GM21576 (cell line): ENCODE data around the gene RPUSD4.

Experiments
- ATAC-seq: cut with Tn5 transposase; IDR thresholded peaks from one replicate; pipeline ENCODE4 v1.9.1; 2021; ENCODE audit warnings: mild to moderate bottlenecking, moderate library complexity; ENCODE audit not compliant: unreplicated experiment

Gene RPUSD4

DNA sequence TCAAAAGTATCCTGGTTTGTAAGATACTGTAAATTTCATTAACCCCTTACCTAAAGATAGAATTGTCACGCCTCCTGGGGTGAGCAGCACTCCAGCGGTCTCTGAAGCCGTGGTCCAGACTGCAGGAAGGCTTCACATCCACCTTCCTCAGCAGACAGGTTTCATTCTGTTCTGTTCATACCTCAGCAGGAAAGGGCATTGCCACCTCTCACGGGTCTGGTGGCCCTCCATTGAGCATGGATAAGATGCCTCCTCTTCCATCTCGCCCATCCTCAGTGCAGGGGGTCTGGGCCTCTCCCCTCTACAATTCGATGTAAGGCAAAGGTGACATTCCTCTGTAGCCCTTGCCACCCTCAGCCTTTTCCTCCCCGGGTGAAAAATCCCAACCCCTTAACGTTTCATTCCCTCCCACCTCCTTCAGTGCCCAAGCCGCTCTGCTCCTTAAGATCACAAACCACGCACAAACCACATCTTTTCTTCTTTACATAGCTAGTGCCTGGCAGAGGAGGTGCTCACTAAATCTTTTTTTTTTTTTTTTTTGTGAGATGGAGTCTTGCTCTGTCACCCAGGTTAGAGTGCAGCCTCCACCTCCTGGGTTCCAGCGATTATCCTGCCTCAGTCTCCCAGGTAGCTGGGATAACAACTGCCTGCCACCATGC is 28.5 kb downstream of the RPUSD4 start:
- no peak for ATAC-seq

DNA sequence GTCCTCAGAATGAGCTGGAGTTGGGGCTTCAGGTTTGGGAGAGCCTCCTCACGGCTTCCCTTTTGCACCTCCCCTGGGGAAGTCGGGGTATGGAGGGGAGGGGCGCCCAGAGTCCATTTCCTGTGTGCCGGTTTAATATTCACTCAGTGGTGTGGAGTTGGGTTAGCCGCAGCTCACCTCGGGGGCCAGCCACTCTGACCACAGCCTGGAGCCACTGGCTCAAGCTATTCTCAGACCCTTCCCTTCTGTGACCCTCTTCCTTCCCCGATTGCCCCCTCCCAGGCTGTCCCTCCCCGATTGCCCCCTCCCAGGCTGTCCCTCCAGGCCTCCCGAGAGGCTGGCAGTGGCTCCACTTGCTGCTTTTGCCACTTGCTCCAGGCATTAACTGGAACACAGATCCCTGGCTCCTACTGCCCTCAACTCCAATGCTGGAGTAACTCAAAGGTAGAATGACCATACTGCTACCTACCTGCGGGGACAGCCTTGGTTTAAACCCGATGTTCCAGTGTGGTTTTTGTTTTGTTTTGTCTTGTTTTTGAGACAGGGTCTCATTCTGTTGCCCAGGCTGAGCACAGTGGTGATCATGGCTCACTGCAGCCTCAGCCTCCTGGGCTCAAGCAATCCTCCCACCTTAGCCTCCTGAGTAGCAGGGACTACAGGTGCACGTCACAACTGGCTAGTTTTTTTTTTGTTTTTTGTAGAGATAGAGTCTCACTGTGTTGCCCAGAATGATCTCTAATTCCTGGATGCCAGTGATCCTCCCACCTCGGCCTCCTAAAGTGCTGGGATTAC is 29.3 kb downstream of the RPUSD4 start:
- no peak for ATAC-seq

DNA sequence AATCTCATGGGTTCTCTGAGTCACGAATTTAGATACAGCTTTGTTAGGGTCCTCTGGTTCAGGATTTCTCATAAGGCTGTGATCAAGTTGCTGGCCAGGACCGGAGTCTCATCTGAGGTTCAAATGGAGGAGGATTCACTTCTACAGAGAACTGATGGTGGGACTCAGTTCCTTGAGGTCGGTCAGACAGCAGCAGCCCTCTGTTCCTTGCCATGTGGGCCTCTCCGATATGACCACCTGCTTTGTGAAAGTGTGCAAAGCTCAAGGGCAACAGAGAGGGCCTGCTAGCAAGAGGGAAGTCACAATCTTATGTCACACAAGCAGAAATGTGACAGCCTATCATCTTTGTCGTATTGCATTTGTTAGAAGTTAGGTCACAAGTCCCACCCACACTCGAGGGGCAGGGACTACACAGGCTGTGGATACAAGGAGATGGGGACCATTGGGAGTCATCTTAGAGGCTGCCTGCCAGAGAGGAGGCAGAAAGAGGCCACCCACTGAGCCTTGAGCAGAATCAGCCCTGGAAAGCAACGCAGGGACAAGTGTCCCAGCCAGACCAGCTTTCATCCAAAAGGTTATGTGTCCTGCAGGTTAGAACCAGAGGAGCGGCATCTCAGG is 34.5 kb downstream of the RPUSD4 start:
- no peak for ATAC-seq

- no peak for ATAC-seq
Measured at GRCh38 chr11:126175393-126175792, 36.1 kb downstream of the RPUSD4 start.

DNA sequence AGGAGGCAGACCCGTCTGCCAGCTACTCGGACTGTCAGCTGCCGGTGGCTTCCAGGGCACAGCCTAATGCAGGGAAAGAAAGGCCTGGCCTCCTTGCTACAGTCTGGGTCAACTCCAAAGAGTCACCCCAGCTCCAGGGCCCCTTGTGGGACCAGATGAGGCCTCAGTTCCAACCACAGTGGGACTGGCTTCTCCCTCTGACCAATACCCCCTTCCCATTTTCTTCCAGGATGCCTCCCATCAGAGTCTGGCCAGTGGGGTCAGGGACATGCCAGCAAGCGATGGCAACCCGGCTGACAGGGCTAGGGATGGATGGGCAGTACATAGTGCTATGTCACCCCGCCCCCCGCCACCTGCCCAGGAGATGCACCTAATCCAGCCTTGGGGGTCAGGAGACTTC is 36.6 kb downstream of the RPUSD4 start:
- ATAC-seq = no peak

- ATAC-seq = no peak
Measured at GRCh38 chr11:126173257-126173656, 38.2 kb downstream of the RPUSD4 start.

GRCh38 chr11:126172596-126173038 is 38.8 kb downstream of the RPUSD4 start:
- no peak for ATAC-seq

GRCh38 chr11:126169291-126169690 is 42.2 kb downstream of the RPUSD4 start:
- ATAC-seq = no peak

DNA sequence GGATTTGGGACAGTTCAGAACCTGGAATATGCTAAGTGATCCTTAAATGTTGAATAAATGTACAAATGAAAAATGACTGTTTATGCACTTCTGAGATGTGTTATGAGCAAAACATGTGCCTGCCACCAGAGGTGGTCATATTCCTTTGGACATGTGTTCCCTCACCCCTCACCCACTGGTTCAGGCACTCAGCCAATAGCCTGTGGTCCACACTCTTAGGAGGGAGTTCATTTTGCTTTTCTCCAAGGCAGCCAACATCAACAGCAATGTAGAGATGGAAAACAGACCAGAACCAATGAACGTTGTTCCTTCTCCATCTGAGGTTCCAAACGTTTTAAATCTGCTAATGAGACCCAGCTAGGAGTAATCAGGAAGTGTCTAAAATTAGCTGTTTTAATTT is 44.0 kb downstream of the RPUSD4 start:
- ATAC-seq = no peak

DNA sequence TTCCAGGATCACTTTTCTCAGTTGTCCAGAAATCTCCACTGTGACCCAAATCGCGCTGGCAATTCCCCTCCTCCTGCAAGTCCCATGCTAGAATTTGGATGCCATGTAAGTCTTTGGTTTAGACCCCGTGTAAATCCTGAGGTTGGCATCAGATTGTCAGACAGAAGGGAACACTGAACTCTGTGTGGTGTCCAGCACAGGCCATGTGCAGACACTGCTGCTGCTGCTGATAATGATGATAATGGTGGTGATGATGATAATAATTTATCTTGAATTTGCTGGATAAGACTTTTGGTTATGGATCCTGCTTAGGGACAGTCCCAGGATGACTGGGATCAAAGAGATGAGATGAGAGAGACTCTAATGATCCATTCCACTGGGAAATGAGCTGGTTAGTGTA is 45.0 kb downstream of the RPUSD4 start:
- no peak for ATAC-seq

GRCh38 chr11:126165757-126166156 is 45.7 kb downstream of the RPUSD4 start:
- no peak for ATAC-seq

- ATAC-seq = no peak
Measured at GRCh38 chr11:126165311-126165720, 46.1 kb downstream of the RPUSD4 start.

GRCh38 chr11:126164781-126165180 is 46.7 kb downstream of the RPUSD4 start:
- no peak for ATAC-seq

DNA sequence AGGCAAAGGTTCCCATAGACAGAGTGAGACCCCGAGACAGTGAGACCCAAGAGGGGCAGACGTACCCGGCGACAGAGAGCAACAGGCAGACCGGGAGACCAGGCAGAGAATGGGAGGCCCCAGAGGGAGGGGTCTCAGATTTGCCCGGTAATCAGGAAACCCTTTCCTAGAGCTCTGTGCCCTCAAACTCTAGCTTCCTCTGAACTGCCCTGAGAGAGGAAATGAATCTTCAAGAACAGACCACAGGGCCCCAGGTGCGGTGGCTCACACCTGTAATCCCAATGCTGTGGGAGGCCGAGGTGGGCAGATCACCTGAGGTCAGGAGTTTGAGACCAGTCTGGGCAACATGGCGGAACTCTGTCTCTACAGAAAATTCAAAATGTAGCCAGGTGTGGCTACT is 47.7 kb downstream of the RPUSD4 start:
- ATAC-seq = no peak

DNA sequence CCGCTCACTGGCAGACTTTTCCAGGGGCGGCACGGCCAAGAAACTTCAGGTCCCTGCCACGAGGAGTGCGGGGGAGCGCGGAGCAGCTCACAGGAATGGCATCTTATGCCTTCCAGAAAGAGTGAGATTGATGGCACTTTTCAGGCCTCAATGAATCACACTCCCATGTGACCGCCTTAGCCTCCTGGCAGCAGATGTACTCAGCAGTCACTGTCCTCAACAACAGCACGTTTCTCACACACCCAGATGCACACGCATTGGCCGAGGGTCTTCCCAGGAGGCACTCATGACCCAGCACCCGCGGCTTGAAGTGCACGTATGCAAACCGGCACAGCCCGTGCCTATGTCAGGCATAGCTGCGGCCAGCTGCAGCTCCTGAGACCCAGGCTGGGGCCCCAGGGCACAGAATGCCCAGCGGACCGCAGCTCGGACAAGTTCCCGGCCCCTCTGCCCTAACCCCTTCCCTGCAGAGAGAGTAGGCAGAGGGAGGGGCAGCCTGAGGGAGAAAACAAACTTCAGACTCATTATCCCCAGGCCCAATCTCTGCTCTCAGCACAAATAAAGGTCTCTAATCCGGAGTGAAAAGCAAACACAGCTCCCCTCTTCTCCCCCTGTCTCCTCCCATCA is 48.3 kb downstream of the RPUSD4 start:
- ATAC-seq = no peak

GRCh38 chr11:126162306-126163030 is 49.0 kb downstream of the RPUSD4 start:
- ATAC-seq = no peak

DNA sequence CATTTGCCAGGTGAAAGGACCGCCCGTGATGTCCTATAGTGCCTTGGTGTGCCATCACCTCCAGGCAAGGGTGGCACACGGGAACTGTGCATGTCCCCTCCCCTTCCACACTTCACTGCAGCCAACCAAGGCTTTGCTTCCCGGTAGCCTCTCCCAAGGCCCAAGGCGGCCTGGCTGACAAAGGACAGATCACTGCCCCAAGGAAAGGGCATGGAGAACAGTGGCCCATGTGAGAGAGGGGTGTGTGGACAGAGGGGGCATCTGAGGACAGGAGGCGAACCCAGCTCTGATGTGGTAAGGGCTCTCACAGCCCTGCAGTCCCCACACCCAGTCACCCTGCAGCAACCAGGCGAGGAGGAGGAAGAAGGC is 50.4 kb downstream of the RPUSD4 start:
- ATAC-seq = no peak

DNA sequence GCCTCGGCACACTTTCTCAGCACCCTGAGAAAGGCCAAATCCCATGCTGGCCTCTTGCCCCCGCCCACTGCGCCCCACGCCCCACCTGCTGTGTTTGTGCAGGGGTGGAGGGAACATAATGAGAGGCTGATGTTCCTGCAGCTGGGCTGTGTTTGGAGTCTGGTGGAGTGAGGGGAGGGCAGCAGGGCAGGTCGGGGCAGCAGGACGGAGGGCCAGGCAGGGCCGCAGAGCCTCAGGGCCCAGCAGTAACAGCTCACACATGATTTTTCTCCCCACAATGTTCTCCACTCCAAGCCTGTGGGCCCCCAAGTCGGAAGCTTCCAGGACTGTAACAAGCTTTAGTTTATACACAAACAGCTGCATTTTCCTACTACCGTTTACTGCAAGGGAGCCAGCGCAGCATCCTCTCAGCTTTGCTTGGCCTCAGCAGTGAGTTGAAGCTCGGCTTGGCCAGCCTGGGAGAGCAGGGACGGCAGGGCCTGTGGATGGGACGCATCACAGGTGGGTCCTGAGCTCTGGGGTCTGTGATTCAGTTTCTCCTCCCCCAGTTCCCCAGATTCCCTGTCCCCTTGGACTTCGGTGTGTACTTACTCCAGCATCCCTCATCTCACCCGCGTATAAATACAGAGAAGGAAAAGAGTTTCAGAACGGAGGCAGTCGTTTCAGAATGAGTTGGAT is 51.0 kb downstream of the RPUSD4 start:
- no peak for ATAC-seq

- ATAC-seq = no peak
Measured at GRCh38 chr11:126159719-126160344, 51.6 kb downstream of the RPUSD4 start.
